IPS-18a (cell line): ENCODE data around the gene RPL13.

Source experiments
- H3K27ac ChIP-seq: one replicate; pipeline ENCODE4 v1.5.1; 2013; ENCODE audit warnings: low read length
- H3K27me3 ChIP-seq: one replicate; pipeline ENCODE4 v1.6.1; 2013; ENCODE audit warnings: mild to moderate bottlenecking, low read length; ENCODE audit not compliant: control insufficient read depth, insufficient read depth
- H3K36me3 ChIP-seq: one replicate; pipeline ENCODE4 v1.6.1; 2013; ENCODE audit warnings: low read depth, low read length; ENCODE audit not compliant: control insufficient read depth
- H3K4me1 ChIP-seq: one replicate; pipeline ENCODE4 v1.6.1; 2013; ENCODE audit warnings: low read depth, low read length; ENCODE audit not compliant: control insufficient read depth
- H3K4me3 ChIP-seq: one replicate; pipeline ENCODE4 v1.5.1; 2013; ENCODE audit warnings: low read length
- H3K9ac ChIP-seq: one replicate; pipeline ENCODE4 v1.6.1; 2013; ENCODE audit warnings: mild to moderate bottlenecking, low read length, moderate library complexity
- H3K9me3 ChIP-seq: one replicate; pipeline ENCODE4 v1.6.1; 2013; ENCODE audit warnings: low read depth, low read length; ENCODE audit not compliant: control insufficient read depth

RPL13 gene

DNA sequence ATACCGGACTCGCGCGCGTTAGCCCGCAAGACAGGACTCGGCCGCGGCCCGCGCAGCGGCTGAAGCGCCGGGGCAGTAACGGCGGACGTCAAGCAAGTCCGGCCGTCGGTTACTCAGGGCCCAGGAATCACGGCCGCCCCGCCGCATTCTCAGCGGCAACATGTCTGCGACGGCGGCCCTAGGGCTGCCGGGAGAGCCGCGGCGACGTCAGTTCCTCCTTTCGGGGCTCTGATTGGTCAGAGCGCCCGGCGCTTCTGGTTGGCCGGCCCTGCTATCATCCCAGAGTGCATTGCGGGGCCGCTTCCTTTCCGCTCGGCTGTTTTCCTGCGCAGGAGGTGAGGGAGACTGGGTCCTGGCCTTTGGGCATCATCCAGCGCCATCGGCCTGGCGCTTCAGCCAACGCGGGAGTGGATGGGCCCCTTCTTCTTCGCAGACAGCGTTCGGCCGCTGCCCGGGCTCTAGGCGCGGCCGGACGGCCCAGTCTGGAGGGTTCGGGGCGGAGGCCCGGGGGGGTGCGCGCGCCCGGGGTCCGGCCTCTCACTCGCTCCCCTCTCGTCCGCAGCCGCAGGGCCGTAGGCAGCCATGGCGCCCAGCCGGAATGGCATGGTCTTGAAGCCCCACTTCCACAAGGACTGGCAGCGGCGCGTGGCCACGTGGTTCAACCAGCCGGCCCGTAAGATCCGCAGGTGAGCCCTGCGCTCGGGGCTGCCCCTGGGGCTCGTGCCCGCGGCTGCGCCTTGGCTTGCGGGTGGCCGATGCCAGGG, at the start of gene RPL13:
RPL13 (plus strand) TSS at position 305 of the 764 bp plus-strand sequence; CDS start at position 583, 278 bp downstream.
- Histone ChIP-seq H3K27ac (peak within 1 kb of the TSS; percentile 76), H3K4me3 (peak within 1 kb of the TSS; percentile 79), H3K4me1 (peaks cover 17% of the 10 kb centered on the region), H3K9me3 (no peaks in the 10 kb centered on the region), H3K9ac (peak within 1 kb of the TSS; percentile 93), H3K27me3 (no peaks in the 10 kb centered on the region), H3K36me3 (peaks cover 41% of the 10 kb centered on the region)

- Histone ChIP-seq H3K27ac (no peak overlapping the region), H3K4me1 (peaks cover 3% of the 10 kb centered on the region), H3K9ac (no peak overlapping the region), H3K36me3 (peaks cover 29% of the 10 kb centered on the region), H3K9me3 (no peaks in the 10 kb centered on the region), H3K27me3 (peaks cover 6% of the 10 kb centered on the region), H3K4me3 (no peak overlapping the region)
Observed at GRCh38 chr16:89511374-89511773, 49.1 kb upstream of the RPL13 start.

GRCh38 chr16:89512453-89512852, 48.0 kb upstream of the RPL13 start:
- Histone ChIP-seq H3K9ac (no peak overlapping the region), H3K9me3 (no peaks in the 10 kb centered on the region), H3K36me3 (peaks cover 37% of the 10 kb centered on the region), H3K27ac (no peak overlapping the region), H3K4me1 (no peaks in the 10 kb centered on the region), H3K4me3 (no peak overlapping the region), H3K27me3 (no peaks in the 10 kb centered on the region)

DNA sequence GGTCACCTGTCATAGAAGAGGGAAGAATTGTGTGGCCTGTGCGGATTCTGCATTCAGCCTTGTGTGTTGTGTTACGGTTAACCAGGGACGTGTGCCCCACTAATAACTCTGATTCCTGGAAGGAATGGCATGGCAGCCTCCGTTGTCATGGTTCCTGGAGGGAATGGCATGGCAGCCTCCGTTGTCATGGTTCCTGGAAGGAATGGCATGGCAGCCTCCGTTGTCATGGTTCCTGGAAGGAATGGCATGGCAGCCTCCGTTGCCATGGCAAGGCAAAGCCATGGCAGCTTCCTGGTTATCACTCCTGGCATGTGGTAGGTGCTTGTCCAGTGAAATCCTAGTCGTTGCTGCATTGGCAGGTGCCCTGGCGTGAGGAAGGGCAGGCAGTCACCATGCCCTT, 43.4 kb upstream of the RPL13 start:
- H3K36me3 ChIP-seq: peaks cover 58% of the 10 kb centered on the region
- peaks cover 5% of the 10 kb centered on the region for H3K4me1 ChIP-seq
- H3K9ac ChIP-seq: no peak overlapping the region
- H3K9me3 ChIP-seq: no peaks in the 10 kb centered on the region
- no peak overlapping the region for H3K4me3 ChIP-seq
- no peaks in the 10 kb centered on the region for H3K27me3 ChIP-seq
- H3K27ac ChIP-seq: no peak overlapping the region

DNA sequence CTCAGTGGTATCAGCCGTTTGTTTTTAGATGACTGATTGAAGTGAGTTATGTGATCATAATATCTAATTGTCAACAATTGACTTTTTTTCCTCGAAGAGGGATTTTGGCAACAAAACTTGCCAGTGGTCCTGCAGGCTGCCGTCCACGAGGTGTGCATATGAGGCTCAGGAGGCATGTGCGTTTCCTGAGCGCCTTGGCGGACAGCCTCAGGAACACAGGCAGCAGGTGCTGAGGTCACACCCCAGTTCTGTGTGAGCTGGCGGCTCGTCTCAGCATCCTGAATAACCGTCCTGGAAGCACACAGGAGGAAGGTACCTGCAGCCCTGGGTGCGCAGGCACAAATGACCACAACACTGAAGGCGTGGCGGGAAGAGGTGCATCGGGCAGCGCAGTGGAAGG, 40.6 kb upstream of the RPL13 start:
- Histone ChIP-seq H3K27me3 (no peaks in the 10 kb centered on the region), H3K9ac (no peak overlapping the region), H3K27ac (no peak overlapping the region), H3K9me3 (no peaks in the 10 kb centered on the region), H3K4me1 (peaks cover 5% of the 10 kb centered on the region), H3K36me3 (peaks cover 64% of the 10 kb centered on the region), H3K4me3 (no peak overlapping the region)

DNA sequence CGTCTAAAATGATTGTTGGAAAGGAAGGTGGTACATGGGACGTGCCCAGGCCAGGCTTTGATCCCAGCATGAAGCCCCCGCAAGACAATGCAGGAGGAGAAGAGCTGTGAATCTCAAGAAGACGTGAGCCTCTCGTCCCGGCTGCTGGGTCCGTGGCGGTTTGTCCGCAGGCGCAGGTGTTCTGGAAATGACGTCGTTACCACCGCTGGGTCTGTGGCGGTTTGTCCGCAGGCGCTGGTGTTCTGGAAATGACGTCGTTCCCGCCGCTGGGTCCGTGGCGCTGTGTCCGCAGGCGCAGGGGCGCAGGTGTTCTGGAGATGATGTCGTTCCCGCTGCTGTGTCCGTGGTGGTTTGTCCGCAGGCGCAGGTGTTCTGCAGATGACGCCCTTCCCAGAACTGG, 38.2 kb upstream of the RPL13 start:
- H3K4me1 ChIP-seq: peaks cover 5% of the 10 kb centered on the region
- H3K36me3 ChIP-seq: peaks cover 80% of the 10 kb centered on the region
- H3K9me3 ChIP-seq: no peaks in the 10 kb centered on the region
- H3K27me3 ChIP-seq: no peaks in the 10 kb centered on the region
- H3K27ac ChIP-seq: no peak overlapping the region
- H3K4me3 ChIP-seq: no peak overlapping the region
- H3K9ac ChIP-seq: no peak overlapping the region

- no peak overlapping the region for H3K27ac ChIP-seq
- no peaks in the 10 kb centered on the region for H3K9me3 ChIP-seq
- no peaks in the 10 kb centered on the region for H3K27me3 ChIP-seq
- no peak overlapping the region for H3K9ac ChIP-seq
- peaks cover 5% of the 10 kb centered on the region for H3K4me1 ChIP-seq
- no peak overlapping the region for H3K4me3 ChIP-seq
- H3K36me3 ChIP-seq: peaks cover 81% of the 10 kb centered on the region
Observed at GRCh38 chr16:89523680-89524344, 36.7 kb upstream of the RPL13 start.

DNA sequence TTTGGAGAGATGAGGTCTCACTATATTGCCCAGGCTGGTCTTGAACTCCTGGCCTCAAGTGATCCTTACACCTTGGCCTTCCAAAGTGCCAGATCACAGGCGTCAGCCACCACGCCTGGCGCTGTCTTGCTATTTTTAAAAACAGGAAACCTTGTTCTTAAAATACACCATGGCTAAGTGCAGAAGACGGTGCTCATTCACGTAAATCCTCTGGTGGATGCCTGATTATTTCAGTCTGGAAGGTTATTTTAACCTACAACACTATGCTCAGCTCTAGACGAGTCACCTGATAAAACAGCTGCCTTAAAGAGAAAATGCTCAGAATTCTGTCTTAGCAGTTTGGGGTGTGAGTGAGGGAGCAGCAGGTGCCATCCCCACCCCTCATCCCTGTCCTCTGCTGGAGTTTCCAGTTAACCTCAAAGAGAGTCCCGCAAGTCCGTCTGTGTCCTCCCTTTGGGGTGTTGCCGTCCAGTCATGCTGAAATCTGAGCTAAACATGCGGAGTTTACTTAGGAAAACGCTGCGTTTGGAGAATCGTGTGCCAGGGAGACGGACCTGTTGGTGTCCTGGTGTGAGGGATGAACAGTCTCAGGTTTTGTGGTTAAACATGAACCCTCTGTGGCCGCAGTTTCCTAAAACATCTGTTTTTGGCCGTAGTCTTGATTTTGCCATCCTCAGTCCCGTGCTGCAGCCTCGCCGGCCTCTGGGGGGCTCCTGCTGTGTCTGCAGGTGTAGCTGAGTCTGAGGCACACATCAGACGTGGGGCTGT, 35.2 kb upstream of the RPL13 start:
- Histone ChIP-seq H3K27me3 (no peaks in the 10 kb centered on the region), H3K4me3 (no peak overlapping the region), H3K9ac (no peak overlapping the region), H3K9me3 (no peaks in the 10 kb centered on the region), H3K4me1 (peaks cover 5% of the 10 kb centered on the region), H3K36me3 (peaks cover 82% of the 10 kb centered on the region), H3K27ac (no peak overlapping the region)

GRCh38 chr16:89529097-89529496, 31.4 kb upstream of the RPL13 start:
- no peaks in the 10 kb centered on the region for H3K4me1 ChIP-seq
- H3K36me3 ChIP-seq: peaks cover 84% of the 10 kb centered on the region
- H3K27me3 ChIP-seq: no peaks in the 10 kb centered on the region
- H3K9me3 ChIP-seq: no peaks in the 10 kb centered on the region
- no peak overlapping the region for H3K27ac ChIP-seq
- no peak overlapping the region for H3K9ac ChIP-seq
- H3K4me3 ChIP-seq: no peak overlapping the region

- H3K4me1 ChIP-seq: no peaks in the 10 kb centered on the region
- no peaks in the 10 kb centered on the region for H3K27me3 ChIP-seq
- H3K4me3 ChIP-seq: no peak overlapping the region
- H3K27ac ChIP-seq: no peak overlapping the region
- H3K36me3 ChIP-seq: peaks cover 83% of the 10 kb centered on the region
- no peaks in the 10 kb centered on the region for H3K9me3 ChIP-seq
- no peak overlapping the region for H3K9ac ChIP-seq
Observed at GRCh38 chr16:89530401-89531381, 29.8 kb upstream of the RPL13 start.
